Measurements from ENCODE around the gene ARGLU1. TPM values are rescaled to one million over a fixed set of nuclear protein-coding genes. Genes with fewer than 3 reads are reported as not detected.
A peak's percentile ranks its signal among the peaks of the same experiment; 100 is the strongest.

Gene ARGLU1
- total RNA-seq, 1 experiment from 2014 or later = 36.8 TPM

DNA sequence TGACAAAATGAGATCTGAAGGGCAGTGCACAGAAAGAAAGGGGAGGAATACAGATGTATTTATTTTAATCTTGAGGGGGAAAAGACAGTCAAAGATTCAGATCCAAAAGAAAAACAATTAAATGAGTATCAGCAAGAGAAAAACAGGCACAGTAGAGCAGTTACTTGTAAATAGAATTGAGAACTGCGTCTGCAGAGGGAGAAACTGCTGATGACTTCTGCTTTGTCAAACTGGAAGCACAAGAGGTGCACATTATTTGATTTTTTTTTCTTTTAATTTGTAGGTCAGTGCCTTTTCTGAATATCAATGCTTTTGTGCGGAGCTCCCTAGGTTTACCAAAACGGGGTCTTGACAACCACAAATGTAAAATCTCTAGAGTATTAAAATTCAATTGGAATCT lies 69.8 kb downstream of the ARGLU1 start:
- in situ Hi-C loops (cut with HindIII; ENCODE audit: low pct_unique_long_range_greater_than_20kb, low sequenced_read_pairs) = no loop called here
- no peak for DNase-seq (ENCODE audit: low read depth, low spot score)

DNA sequence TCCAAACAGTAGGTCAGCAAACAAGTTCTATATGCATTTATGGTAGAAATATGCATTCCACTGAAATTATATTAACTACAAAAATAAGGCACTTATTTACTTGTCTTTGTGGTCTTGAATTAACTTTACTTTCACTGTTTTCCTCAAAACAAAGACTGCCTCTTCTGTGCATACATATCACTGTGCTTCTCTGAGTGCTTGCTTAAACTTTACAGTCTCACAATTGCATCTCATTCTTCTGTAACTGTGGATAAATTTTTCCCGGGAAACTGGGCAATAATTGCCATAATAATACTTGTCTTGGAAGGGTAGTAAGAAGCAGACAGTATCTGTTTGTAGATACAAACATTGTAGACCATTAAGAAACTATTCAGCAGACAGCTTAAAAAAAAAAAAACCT lies 70.9 kb downstream of the ARGLU1 start:
- DNase-seq (ENCODE audit: low read depth, low spot score) = no peak
- in situ Hi-C loops (cut with HindIII; ENCODE audit: low pct_unique_long_range_greater_than_20kb, low sequenced_read_pairs) = no loop called here

DNA sequence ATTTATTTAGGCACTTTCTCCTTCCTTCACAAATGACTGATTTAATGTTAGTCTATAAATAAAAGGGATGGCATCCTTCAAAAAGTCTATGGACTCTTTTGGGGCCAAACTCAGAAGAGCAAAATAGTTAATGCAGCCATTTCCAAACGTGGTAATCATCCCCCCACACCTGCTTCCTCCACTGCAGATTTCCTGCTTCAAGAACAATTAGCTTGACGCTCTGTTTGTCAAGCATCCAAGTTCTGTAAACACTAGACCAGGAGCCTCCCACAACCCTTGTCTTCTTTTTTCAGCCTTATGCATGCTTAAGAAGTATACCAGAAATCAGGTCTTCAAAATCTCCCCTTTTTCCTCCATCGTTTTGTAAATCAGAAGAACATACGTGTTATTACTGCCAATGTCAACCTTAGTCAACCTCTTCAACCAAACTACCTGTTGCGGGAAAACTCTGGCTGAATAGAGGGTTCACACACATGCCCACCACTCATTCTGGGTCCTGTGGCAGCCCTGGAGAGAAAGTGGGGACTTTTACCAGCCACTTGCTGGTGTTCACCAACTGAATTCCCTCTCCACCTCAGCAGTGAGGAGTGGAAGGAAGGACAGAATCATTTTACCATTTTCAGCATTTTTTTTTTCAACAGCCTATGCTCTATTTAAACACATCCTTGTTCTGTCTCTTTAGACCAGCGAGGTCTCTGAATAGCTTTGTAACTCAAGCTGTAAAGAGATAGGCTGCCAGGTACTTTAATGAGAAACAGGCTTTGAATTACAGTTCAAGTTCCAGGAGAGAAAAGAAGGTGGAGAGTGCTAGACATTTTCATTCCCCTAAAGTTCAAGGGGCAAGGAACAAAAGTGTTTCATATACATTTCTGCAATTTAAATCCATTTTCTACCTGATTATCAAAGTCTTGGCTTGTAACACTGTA lies 71.6 kb downstream of the ARGLU1 start:
- DNase-seq (ENCODE audit: low read depth, low spot score) = no peak
- in situ Hi-C loops (cut with HindIII; ENCODE audit: low pct_unique_long_range_greater_than_20kb, low sequenced_read_pairs) = no loop called here

DNA sequence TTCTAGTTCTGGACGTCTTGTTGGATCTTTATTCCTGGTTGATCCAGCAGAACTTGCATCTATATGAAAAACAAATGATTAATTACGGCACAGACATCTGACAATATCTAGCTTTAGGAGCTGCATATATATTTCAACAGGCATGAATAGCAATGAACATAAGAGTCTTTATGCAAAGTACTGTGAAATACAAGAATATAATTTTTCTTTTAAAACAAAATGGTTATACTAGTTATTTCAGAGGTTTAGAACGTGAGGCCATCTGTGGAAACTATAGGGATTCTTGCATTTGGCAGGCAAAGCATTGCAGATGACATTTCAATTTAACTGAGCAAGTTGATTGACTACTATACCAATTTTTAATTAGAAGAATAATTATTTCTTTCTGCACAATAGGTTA lies 73.0 kb downstream of the ARGLU1 start:
- no peak for DNase-seq (ENCODE audit: low read depth, low spot score)
- in situ Hi-C loops (cut with HindIII; ENCODE audit: low pct_unique_long_range_greater_than_20kb, low sequenced_read_pairs) = no loop called here

DNA sequence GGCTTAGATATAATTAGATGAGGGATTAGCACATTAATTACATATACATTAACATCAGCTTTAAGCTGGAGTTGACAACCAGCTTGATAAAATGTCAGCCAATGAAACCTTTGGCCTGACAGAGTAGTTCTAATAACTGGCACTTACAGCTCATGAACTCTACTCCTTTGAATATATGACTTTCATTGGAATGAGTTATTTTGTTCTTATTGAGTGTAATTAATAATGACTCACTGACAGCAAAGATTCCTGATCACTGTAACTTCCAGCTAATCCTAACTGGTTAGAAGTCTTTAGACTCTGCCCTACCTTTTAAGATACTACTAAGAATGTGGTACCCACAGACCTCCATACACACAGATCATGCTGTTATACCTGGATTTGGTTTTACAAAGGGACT lies 73.4 kb downstream of the ARGLU1 start:
- in situ Hi-C loops (cut with HindIII; ENCODE audit: low pct_unique_long_range_greater_than_20kb, low sequenced_read_pairs) = no loop called here
- no peak for DNase-seq (ENCODE audit: low read depth, low spot score)

DNA sequence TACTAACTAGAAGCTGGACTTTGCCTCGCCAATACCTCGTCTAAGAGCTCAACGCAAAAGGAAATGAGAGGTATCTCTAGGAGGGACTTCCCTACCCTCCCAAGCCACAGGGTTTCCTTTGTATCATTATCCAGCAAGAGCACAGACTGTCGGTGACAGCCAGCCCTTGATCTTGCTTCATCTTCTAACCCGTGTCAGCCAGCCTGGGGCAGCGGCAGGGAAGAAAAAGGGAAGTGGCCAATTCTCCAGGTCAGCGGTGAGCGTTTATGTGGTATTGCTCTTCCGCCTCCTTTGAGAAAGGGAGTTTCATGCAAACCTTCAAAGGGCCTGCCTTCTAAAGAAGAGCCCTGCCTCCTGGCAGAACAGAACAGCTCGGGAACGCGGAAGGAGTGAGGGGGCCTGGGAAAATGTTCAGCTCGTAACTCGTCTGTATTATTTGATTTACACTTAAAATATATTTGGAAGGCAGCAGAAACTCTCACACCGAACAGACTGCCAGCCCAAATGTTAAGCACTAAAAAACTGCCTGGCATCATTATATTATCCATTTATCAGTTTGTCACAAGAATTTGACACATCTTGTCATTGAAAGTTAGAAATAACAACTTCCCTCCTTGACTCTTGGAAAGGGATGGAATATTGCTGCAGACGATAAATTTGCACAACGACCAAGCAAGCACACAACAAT lies 74.3 kb downstream of the ARGLU1 start:
- in situ Hi-C loops (cut with HindIII; ENCODE audit: low pct_unique_long_range_greater_than_20kb, low sequenced_read_pairs) = no loop called here

DNA sequence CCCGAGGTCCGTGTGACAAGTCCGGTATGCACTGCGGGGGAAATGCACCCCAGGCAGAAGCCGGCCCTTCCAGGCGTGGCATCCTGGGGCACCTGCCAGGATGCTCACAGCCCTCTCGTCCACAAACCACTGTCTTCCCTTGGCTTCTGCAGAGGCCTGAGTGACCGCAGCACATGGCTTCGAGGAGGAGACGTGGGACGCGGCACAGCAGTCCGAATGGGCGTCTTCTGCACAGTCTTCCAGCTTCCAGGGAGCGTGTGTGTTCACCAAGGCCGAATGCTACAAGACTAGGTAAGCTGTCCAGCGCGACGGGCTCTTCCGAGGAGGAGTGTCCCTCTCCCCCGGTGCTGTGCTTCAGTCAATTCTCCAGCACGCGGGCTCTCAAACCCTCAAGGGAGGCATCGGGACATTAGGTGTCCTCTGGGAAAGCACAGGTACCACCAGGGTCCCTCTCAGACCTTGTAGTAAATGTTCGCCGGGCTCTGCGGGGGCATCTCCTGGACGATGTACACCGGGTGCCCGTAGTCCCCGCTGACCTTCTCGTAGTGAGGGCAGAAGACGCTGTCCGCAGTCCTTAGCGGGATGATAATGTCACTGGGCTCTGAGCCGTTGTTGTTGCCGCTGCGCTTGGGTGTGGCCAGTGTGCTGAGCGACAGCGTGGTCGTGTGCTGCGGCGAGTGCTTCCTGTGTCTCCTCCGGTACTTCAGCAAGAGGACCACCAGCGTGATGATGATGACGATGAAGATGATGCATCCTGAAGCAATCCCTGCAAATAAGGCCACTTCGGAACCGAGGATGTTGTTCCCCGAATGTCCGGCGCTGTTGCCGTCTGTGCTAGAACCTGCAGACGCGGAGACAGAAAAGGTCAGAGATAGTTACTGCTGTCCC lies 75.1 kb downstream of the ARGLU1 start:
- no peak for DNase-seq (ENCODE audit: low read depth, low spot score)
- in situ Hi-C loops (cut with HindIII; ENCODE audit: low pct_unique_long_range_greater_than_20kb, low sequenced_read_pairs) = no loop called here

More for the DNA sequence above, 74.3 kb downstream of the ARGLU1 start:
- DNase-seq (ENCODE audit: low read depth, low spot score) = no peak

DNA sequence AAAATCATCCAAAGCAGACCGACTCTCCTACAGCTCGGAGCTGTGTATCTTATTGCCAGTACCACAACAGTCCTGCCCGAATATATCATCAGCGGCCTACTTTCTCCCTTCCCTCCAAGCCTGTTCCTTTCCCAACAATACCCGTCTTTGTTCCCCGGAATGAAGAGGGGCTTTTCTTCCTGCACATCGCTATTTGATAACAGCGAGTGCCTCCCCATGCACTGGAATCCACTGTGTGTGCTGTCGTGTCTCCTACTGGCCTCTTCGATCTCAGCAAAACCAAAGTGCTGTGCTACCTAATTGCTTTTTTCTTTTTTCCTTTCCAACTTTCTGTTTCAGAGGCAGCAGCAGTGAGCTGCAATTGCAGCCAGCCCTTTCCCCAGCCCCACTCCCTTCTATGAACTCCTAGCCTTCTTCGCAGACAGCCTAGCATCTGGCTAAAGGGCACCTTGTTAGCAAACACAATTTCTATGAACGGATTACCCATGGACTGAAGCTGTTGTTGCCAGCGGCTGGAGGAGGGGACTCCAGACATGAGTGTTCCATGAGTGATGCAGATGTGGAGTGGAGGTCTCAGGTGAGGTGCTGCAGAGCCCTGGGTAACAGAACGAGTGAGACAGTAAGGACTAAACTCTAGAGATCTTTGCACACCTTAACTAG lies 75.9 kb downstream of the ARGLU1 start:
- DNase-seq (ENCODE audit: low read depth, low spot score) = peak; percentile 74
- in situ Hi-C loops (cut with HindIII; ENCODE audit: low pct_unique_long_range_greater_than_20kb, low sequenced_read_pairs) = no loop called here

Other genes starting within 250 kb of the ARGLU1 start
- gene EFNB2, start 32.5 kb downstream of the ARGLU1 start, total RNA-seq (2014; rRNA removed; shearing (Covaris generic)) = 0.24 and 0.45 TPM in 2 replicates

Data from SK-MEL-5 (cell line).